ENCODE results near the gene CALR.
A peak's percentile ranks its signal among the peaks of the same experiment; 100 is the strongest.

CALR gene

GRCh38 chr19:12933287-12934072 lies 4.9 kb upstream of the CALR start, which contains the start of gene FARSA:
TSS of gene FARSA (minus strand) at chr19:12933711. CDS start at chr19:12933696, 15 bp downstream.
- peak within 1 kb of the TSS; percentile 68 for H3K4me3 ChIP-seq (ENCODE audit: low read length)
- no CpG with 5 or more reads among the region's 51 CpGs for WGBS (ENCODE audit: insufficient coverage, insufficient read length)

GRCh38 chr19:12935071-12935470 lies 3.3 kb upstream of the CALR start:
- Histone ChIP-seq H3K27ac (ENCODE audit: low read length) (no peak overlapping the region), H3K4me3 (ENCODE audit: low read length) (no peak overlapping the region), H3K27me3 (ENCODE audit: control insufficient read depth, insufficient read depth, low read length) (no peaks in the 10 kb centered on the region), H3K36me3 (ENCODE audit: control insufficient read depth, insufficient read depth, low read length) (peaks cover 10% of the 10 kb centered on the region), H3K4me1 (ENCODE audit: control insufficient read depth, insufficient read depth, low read length) (peaks cover 7% of the 10 kb centered on the region), H3K9me3 (ENCODE audit: control insufficient read depth, insufficient read depth, low read length) (no peaks in the 10 kb centered on the region)
- DNase-seq (ENCODE audit: low read depth, low spot score) = no peak
- no CpG with 5 or more reads among the region's 10 CpGs for WGBS (ENCODE audit: insufficient coverage, insufficient read length)

More at GRCh38 chr19:12933287-12934072, 4.9 kb upstream of the CALR start, which contains the start of gene FARSA:
- peaks cover 17% of the 10 kb centered on the region for H3K36me3 ChIP-seq (ENCODE audit: control insufficient read depth, insufficient read depth, low read length)
- no peaks in the 10 kb centered on the region for H3K27me3 ChIP-seq (ENCODE audit: control insufficient read depth, insufficient read depth, low read length)
- no peaks in the 10 kb centered on the region for H3K9me3 ChIP-seq (ENCODE audit: control insufficient read depth, insufficient read depth, low read length)
- peak; percentile 92 for DNase-seq (ENCODE audit: low read depth, low spot score)
- peaks cover 4% of the 10 kb centered on the region for H3K4me1 ChIP-seq (ENCODE audit: control insufficient read depth, insufficient read depth, low read length)
- no peak within 1 kb of the TSS for H3K27ac ChIP-seq (ENCODE audit: low read length)

- no peak for DNase-seq (ENCODE audit: low read depth, low spot score)
- no CpG with 5 or more reads among the region's 7 CpGs for WGBS (ENCODE audit: insufficient coverage, insufficient read length)
- Histone ChIP-seq H3K4me3 (ENCODE audit: low read length) (no peak overlapping the region), H3K27me3 (ENCODE audit: control insufficient read depth, insufficient read depth, low read length) (no peaks in the 10 kb centered on the region), H3K36me3 (ENCODE audit: control insufficient read depth, insufficient read depth, low read length) (peaks cover 14% of the 10 kb centered on the region), H3K4me1 (ENCODE audit: control insufficient read depth, insufficient read depth, low read length) (peaks cover 8% of the 10 kb centered on the region), H3K9me3 (ENCODE audit: control insufficient read depth, insufficient read depth, low read length) (no peaks in the 10 kb centered on the region), H3K27ac (ENCODE audit: low read length) (no peak overlapping the region)
Observed at GRCh38 chr19:12936582-12936981, 1.8 kb upstream of the CALR start.

- Histone ChIP-seq H3K27me3 (ENCODE audit: control insufficient read depth, insufficient read depth, low read length) (no peaks in the 10 kb centered on the region), H3K4me1 (ENCODE audit: control insufficient read depth, insufficient read depth, low read length) (peaks cover 7% of the 10 kb centered on the region), H3K27ac (ENCODE audit: low read length) (no peak overlapping the region), H3K9me3 (ENCODE audit: control insufficient read depth, insufficient read depth, low read length) (no peaks in the 10 kb centered on the region), H3K36me3 (ENCODE audit: control insufficient read depth, insufficient read depth, low read length) (peaks cover 18% of the 10 kb centered on the region), H3K4me3 (ENCODE audit: low read length) (no peak overlapping the region; the same call in 1 of the 2 replicates)
- no peak for DNase-seq (ENCODE audit: low read depth, low spot score)
- no CpG with 5 or more reads among the region's 23 CpGs for WGBS (ENCODE audit: insufficient coverage, insufficient read length)
Observed at GRCh38 chr19:12937093-12937926, 1.1 kb upstream of the CALR start.

- peaks cover 25% of the 10 kb centered on the region for H3K36me3 ChIP-seq (ENCODE audit: control insufficient read depth, insufficient read depth, low read length)
- WGBS (ENCODE audit: insufficient coverage, insufficient read length) = no CpG with 5 or more reads among the region's 54 CpGs
- H3K4me1 ChIP-seq (ENCODE audit: control insufficient read depth, insufficient read depth, low read length) = peaks cover 3% of the 10 kb centered on the region; the same call in 1 of the 2 replicates
- no peak for DNase-seq (ENCODE audit: low read depth, low spot score)
- no peak overlapping the region for H3K27ac ChIP-seq (ENCODE audit: low read length)
- H3K4me3 ChIP-seq (ENCODE audit: low read length) = peak overlapping the region; percentile 69
- no peaks in the 10 kb centered on the region for H3K27me3 ChIP-seq (ENCODE audit: control insufficient read depth, insufficient read depth, low read length)
- no peaks in the 10 kb centered on the region for H3K9me3 ChIP-seq (ENCODE audit: control insufficient read depth, insufficient read depth, low read length)
Observed at GRCh38 chr19:12938779-12939601, 581 bp downstream of the CALR start.

GRCh38 chr19:12939975-12940423 lies 1.6 kb downstream of the CALR start:
- no CpG with 5 or more reads among the region's 10 CpGs for WGBS (ENCODE audit: insufficient coverage, insufficient read length)
- DNase-seq (ENCODE audit: low read depth, low spot score) = no peak
- Histone ChIP-seq H3K4me3 (ENCODE audit: low read length) (no peak overlapping the region), H3K9me3 (ENCODE audit: control insufficient read depth, insufficient read depth, low read length) (no peaks in the 10 kb centered on the region), H3K4me1 (ENCODE audit: control insufficient read depth, insufficient read depth, low read length) (peaks cover 3% of the 10 kb centered on the region; the same call in 1 of the 2 replicates), H3K36me3 (ENCODE audit: control insufficient read depth, insufficient read depth, low read length) (peaks cover 28% of the 10 kb centered on the region), H3K27me3 (ENCODE audit: control insufficient read depth, insufficient read depth, low read length) (no peaks in the 10 kb centered on the region), H3K27ac (ENCODE audit: low read length) (no peak overlapping the region)

GRCh38 chr19:12940897-12941296 lies 2.5 kb downstream of the CALR start:
- Histone ChIP-seq H3K27ac (ENCODE audit: low read length) (no peak overlapping the region), H3K4me3 (ENCODE audit: low read length) (no peak overlapping the region), H3K4me1 (ENCODE audit: control insufficient read depth, insufficient read depth, low read length) (peaks cover 3% of the 10 kb centered on the region; the same call in 1 of the 2 replicates), H3K36me3 (ENCODE audit: control insufficient read depth, insufficient read depth, low read length) (peaks cover 28% of the 10 kb centered on the region), H3K9me3 (ENCODE audit: control insufficient read depth, insufficient read depth, low read length) (no peaks in the 10 kb centered on the region), H3K27me3 (ENCODE audit: control insufficient read depth, insufficient read depth, low read length) (no peaks in the 10 kb centered on the region)
- no CpG with 5 or more reads among the region's 2 CpGs for WGBS (ENCODE audit: insufficient coverage, insufficient read length)
- no peak for DNase-seq (ENCODE audit: low read depth, low spot score)

GRCh38 chr19:12943437-12944044 lies 5.1 kb downstream of the CALR start:
- no CpG with 5 or more reads among the region's 18 CpGs for WGBS (ENCODE audit: insufficient coverage, insufficient read length)
- Histone ChIP-seq H3K4me3 (ENCODE audit: low read length) (no peak overlapping the region), H3K27me3 (ENCODE audit: control insufficient read depth, insufficient read depth, low read length) (no peaks in the 10 kb centered on the region), H3K36me3 (ENCODE audit: control insufficient read depth, insufficient read depth, low read length) (peaks cover 36% of the 10 kb centered on the region), H3K9me3 (ENCODE audit: control insufficient read depth, insufficient read depth, low read length) (no peaks in the 10 kb centered on the region), H3K27ac (ENCODE audit: low read length) (no peak overlapping the region), H3K4me1 (ENCODE audit: control insufficient read depth, insufficient read depth, low read length) (peaks cover 3% of the 10 kb centered on the region; the same call in 1 of the 2 replicates)
- no peak for DNase-seq (ENCODE audit: low read depth, low spot score)

- Histone ChIP-seq H3K4me1 (ENCODE audit: control insufficient read depth, insufficient read depth, low read length) (peaks cover 3% of the 10 kb centered on the region; the same call in 1 of the 2 replicates), H3K27me3 (ENCODE audit: control insufficient read depth, insufficient read depth, low read length) (no peaks in the 10 kb centered on the region), H3K36me3 (ENCODE audit: control insufficient read depth, insufficient read depth, low read length) (peaks cover 43% of the 10 kb centered on the region), H3K27ac (ENCODE audit: low read length) (no peak overlapping the region), H3K4me3 (ENCODE audit: low read length) (no peak overlapping the region), H3K9me3 (ENCODE audit: control insufficient read depth, insufficient read depth, low read length) (no peaks in the 10 kb centered on the region)
- no CpG with 5 or more reads among the region's 2 CpGs for WGBS (ENCODE audit: insufficient coverage, insufficient read length)
- no peak for DNase-seq (ENCODE audit: low read depth, low spot score)
Observed at GRCh38 chr19:12944104-12944674, 5.8 kb downstream of the CALR start.
